GM18505 (cell line): ENCODE data around the gene CTNNA3.

Source experiments
- ATAC-seq: cut with Tn5 transposase; IDR thresholded peaks from one replicate; pipeline ENCODE4 v1.9.1; 2021; ENCODE audit not compliant: unreplicated experiment
- POLR2A ChIP-seq: IDR thresholded peaks from 4 replicates; pipeline ENCODE4 v1.6.1; 2011; ENCODE audit warnings: borderline replicate concordance; ENCODE audit not compliant: insufficient read depth, insufficient read length; ENCODE audit errors: extremely low read depth

CTNNA3 gene

DNA sequence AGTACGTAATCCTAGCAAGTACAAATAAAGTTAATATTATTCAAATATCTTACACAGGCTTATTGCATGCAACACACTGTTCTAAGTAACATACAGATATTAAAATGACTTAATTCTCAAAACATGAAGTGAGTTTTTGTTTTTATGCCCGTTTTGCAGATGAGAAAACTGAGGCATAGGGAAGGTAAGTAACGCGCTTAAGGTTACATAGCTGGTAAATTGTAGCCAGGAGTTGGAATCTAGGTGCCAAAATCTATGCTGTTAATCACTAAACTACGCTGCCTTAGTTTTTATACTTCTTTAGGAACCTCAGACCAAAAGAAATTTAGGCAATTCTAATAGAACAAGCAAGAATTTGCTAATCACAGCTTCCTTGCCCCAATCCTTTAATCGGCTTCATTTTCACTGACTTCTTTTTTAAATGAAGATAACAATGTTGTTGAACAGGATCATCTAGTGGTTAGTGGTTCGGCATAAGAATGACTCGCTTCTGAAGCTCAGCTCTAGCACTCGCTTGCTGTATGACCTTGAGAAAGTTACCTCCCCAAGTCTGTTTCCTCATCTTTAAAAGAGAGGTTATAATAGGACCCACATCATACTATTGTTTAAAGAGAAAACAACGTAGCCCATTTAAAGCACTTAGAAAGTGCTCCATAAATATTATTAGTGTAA is 771.2 kb downstream of the CTNNA3 start:
- TF ChIP-seq POLR2A = no peak
- ATAC-seq = no peak

DNA sequence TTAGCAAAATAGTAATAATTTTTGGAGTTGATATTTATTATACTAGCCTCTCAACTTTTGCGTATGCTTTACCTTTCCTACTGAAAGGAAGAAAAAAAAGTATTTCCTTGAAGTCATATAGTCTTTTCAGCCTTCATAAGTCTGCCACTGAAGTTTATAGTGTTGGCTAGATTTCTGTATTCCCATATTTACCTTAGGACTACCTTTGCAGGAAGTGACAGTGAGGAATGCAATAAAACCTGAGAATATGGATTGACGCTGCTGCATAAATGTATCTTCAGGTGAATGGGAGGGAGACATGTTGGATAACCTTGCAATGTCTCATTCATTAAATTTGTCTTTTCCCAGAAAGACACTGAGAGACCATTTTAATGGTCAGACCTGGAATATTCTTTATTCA is 776.7 kb downstream of the CTNNA3 start:
- no peak for TF ChIP-seq POLR2A
- no peak for ATAC-seq

DNA sequence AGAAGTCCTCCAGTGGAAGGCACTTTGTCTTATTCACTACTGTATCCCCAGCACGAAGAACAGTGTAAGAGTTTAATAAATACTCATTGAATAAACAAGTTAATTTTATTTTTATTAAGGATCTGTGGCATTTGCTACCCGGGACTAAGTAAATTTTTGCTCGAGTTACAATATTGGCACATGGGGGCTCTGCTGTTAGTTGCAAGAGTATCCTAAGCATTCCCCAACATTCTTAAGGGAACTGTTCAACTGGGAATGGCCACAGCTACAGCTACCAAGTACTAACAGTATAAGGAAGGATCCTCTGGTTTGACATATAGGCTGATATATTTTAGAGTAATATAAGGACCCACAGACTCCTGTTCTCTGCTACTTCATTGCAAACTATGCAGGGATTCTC is 778.9 kb downstream of the CTNNA3 start:
- no peak for ATAC-seq
- TF ChIP-seq POLR2A = no peak

DNA sequence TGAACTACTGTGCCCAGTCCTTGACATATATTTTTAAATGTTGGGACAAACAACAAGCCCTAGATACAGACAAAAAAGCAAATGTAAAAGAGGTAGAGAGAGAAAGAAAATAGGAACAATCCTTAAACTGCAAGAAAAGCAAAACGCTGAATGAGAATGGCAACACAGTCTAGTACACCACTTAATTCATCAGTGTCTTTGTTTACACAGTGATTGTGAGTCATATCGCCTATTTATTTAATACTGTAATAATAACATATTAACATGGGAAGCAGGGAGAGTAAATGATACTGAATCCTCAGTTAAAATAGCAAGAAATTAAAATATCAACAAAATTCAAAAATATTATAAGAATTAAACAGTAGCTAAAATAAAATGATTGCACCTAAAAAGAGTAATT is 780.0 kb downstream of the CTNNA3 start:
- no peak for ATAC-seq
- TF ChIP-seq POLR2A = no peak

DNA sequence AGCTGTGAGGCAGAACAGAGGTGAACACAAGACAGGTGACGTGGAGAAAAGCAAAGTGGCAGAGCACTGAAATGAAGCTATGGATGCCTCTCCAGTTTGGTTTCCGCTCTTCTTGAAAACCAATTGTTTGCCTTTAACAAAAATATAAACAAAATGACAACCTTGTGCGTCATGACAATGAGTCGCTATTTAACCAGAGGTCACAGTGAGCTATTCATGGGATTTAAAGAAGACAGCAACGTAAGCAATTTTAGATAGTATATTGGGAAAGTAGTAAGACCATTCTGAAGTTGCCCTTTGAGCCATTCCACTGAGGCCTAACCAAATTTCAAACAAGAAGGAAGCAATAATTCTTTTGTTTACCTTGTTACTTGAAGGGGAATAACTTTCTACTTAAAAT is 785.3 kb downstream of the CTNNA3 start:
- ATAC-seq = no peak
- TF ChIP-seq POLR2A = no peak

DNA sequence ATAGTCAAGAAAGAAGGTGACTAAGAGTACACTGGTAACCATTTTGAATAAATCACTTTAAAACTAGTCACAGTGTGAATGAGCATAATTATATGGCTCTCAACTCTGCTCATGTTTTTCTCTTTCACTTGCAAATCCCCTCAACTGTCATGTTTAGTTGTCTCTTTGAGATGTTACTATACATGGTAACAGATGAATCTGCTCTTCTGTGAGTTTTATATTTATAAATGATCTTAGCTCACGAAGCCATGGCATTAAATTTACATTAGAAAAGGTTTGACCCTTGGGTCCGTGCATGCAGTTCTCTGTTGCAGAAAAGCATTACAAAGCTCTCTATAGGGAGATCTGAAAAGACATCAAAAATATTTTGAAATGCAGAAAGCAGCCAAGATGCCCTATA is 803.1 kb downstream of the CTNNA3 start:
- ATAC-seq = no peak
- no peak for TF ChIP-seq POLR2A

DNA sequence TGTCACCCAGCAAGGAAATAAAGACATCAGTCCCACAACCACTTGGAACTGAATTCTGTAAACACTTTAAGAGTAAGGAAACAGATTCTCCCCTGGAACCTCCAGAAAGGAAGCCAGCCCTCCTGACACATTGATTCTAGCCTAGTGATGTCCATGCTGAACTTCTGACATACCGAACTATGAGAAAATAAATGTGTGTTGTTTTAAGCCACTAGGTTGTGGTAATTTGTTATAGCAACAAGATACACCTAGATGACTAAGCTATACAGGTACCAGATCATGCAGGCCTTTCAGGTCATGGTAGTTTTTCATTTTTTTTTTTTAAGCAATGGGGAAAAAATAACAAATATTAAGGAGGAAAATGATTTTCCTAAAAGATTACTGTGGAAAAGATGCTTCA is 807.8 kb downstream of the CTNNA3 start:
- no peak for TF ChIP-seq POLR2A
- no peak for ATAC-seq

DNA sequence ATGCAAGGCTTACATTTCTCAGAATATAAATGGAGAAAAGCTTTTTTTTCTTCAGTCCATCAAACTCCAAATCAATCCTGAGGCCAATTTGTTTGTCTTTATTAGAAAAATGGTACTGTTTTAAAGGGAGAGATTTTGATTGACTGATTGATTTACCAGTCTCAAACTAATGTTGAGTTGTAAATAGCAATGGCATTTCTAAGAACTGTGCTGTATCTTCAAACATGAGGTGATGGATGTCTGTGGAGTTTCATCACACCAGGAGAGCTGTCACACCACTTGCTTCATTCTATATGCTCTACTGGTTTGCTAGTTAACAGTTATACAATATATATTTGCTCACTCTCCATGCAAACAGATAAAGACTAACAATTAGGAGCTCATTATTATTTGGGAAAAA is 809.1 kb downstream of the CTNNA3 start:
- no peak for ATAC-seq
- no peak for TF ChIP-seq POLR2A

DNA sequence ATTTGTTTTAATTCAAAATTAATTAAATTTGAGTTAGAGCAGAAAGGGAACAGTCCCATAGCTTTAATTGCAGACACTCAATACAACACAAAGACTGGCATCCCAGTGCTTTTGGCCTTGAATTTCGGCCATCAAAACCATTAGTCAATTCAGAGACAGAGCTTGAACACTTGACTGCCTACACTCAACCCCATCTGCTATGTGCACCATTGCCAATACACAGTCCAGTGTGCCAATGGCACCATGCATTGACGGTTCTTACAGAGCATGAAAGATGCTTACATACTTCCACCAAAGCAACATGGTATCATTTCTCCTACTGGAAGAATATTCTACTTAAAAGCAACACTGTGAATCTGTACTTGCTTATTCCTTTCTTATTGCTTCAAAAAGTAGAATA is 813.7 kb downstream of the CTNNA3 start:
- no peak for TF ChIP-seq POLR2A
- no peak for ATAC-seq

DNA sequence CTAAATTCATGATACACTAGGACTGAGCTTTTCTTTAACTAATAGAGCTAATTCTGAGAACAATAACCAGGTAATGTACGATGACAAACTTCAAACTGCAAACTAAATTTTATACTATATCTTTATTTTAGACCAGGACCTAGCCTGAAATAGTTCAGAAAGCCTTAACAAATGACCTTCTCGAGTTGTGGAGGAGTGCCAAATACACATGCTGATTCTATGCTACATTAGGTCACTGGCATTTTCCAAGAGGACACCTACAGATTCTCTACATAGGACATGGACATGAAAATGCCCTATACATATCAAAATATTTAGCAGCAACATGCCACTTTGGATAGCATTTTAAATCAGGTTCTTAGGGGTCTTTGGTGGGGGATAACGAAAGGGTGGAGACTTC is 814.2 kb downstream of the CTNNA3 start:
- no peak for TF ChIP-seq POLR2A
- no peak for ATAC-seq

DNA sequence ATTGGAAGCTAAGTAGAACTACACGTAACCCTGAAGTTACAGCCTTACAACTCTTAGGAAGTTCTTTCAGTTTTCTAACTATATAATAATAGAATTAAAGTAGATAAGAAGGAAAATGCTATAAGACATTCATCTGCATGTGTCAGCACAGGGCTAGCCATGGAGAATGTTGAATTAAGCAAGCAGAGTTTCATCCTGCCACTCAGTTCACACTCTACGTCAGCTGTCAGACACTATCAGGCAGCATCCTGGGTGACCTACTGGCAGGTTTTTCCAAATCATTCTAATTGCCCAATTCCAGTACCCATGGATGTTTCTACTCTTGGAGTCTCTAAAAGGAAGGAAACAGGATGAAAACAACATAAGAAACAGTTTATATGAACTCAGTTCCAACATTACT is 815.2 kb downstream of the CTNNA3 start:
- ATAC-seq = no peak
- no peak for TF ChIP-seq POLR2A

DNA sequence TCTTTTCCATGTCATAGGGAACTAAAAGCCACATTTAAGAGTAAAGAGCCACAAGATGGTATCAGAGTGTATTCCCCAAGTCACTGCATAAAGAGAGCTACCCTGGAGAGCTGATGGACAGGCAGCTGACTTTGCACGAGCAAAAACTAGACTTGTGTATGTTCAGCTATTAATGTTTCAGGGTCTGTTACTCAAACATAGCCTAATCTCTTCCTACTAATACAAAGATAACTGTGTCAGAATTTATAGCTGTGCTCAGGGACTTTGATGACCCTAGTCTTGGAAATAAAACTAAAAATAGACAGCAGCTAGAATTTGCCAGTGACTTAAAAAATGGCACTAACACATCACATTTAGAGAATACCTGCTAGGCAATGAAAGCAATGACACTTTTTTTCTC is 815.7 kb downstream of the CTNNA3 start:
- no peak for ATAC-seq
- TF ChIP-seq POLR2A = no peak

DNA sequence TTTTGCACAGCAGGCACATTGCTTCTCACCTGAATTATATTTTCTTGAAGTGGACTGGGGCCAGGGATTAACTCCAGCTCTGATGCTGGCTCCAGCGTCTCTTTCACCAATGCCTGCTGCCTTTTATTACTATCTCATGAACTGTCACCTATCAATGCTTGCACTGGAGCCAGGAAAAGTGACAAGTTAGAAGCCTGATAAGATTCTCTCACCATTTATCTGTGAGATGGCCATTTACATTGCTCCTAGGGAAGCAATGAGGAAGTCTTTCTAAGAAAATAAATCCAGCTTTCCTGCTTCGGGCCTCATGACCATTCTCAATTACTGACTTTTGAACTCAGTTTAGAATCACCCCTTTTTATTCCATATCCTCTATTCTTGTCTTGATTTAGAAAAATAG is 818.6 kb downstream of the CTNNA3 start:
- no peak for ATAC-seq
- no peak for TF ChIP-seq POLR2A

DNA sequence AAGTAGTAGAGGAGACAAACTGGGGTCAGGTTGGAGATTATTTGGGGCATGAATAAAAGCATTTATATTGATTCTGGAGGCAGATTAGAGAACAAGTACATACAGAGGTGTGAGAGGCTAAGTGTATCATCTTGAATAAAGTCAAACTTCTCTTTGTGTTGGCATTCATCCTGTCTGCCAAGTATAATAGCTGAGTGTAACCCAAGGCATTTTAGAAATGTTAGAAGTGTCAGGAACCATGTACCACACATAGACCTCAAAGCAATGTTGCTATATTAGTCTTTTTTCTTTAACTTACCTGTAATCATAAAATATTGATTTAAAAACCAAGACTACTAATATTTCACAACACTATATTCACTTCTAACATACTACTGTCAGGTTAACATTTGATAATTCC is 826.4 kb downstream of the CTNNA3 start:
- TF ChIP-seq POLR2A = no peak
- no peak for ATAC-seq

DNA sequence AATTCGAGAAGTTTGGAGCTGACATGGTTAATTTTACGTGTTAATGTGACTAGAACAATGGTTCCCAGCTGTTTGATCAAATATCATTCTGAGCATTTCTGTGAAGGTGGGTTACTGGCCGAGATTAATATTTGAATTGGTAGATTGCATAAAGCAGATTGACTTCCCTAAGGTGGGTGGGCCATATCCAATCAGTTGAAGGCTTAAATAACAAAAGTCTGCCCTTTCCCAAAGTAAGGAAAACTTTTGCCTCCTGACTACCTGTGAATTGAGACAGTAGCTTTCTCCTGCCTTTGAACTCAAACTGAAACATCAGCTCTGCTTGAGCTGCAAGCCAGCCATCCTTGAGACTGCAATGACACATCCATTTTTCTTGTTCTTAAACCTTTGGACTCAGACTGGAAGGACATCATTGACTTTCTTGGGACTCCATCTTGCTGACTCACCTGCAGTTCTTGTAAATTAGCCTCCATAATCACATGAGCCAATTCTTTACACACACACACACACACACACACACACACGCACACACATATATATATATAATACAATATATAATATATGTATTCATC is 833.2 kb downstream of the CTNNA3 start:
- no peak for TF ChIP-seq POLR2A
- ATAC-seq = no peak

DNA sequence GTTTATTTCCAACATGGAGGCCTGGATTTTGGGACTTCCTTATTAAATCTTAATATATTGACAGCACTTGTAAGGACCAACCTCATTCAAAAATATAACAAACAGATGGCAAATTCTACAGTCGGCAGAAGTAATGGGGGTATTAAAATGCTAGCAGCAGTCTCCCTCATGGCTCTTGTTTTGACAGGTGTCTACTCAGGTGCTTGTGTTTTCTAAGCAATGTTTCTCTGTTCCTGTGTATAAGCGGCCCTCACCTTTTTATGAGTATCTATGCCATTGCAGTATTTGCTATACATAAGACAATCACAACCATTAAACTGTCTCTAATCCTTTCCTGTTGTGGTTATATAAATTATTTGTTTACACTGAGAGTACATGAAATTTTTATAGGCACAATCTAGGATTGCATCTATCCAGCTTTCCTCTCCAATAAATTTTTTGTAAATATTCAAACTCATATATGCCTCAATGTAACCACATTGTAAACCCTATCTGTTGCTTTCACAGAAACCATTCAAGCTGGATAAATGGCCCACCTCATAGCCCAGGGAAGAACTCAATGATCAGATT is 835.5 kb downstream of the CTNNA3 start:
- TF ChIP-seq POLR2A = no peak
- ATAC-seq = no peak

DNA sequence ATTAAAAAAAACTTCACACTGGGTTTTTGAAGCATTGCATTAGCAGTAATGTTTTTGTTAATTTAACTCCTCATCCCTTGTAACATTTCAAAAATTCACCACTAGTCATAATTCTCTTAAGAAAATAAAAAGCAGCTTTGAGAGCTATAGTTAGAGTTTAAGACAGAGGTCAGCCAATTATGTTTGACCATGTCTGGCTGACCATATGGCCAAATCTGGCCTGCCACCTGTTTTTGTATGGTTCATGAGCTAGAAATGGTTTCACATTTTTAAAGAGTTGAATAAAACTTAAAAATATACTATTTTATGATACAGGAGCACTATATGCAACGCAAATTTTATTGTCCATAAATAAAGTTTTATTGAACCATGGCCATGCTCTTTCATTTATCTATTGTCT is 843.2 kb downstream of the CTNNA3 start:
- no peak for ATAC-seq
- no peak for TF ChIP-seq POLR2A
